ENCODE measurements around the gene PDZD2. TPM values are rescaled to one million over a fixed set of nuclear protein-coding genes. Genes with fewer than 3 reads are reported as not detected.
A peak's percentile ranks its signal among the peaks of the same experiment; 100 is the strongest.
"Not testable (repeated sequence)": the region's sequence is repeated elsewhere in the genome, so short reads cannot be mapped to it uniquely, and the experiment has no call there.

Gene PDZD2
- polyA plus RNA-seq, 3 donors from 2014 or later, result 0.37 TPM; not detected in 2

GRCh38 chr5:32020946-32021345 is 382.0 kb downstream of the PDZD2 start:
- H3K36me3 Mint-ChIP-seq, result no peaks in the 10 kb centered on the region
- H3K4me1 Mint-ChIP-seq, result peaks cover 30 to 34% of the 10 kb centered on the region in 2 donors
- H3K27ac Mint-ChIP-seq, result peak overlapping the region in 1 of 6 donors; percentile 94
- peaks cover 0 to 10% (median 1%) of the 10 kb centered on the region in 3 donors for H3K27me3 Mint-ChIP-seq (ENCODE audit: low read depth in 3 of 3)
- H3K9me3 Mint-ChIP-seq, result no peaks in the 10 kb centered on the region
- no peak for DNase-seq
- H3K4me3 Mint-ChIP-seq, result peak overlapping the region in 4 of 5 donors; percentile 61 to 82 (median 79)

GRCh38 chr5:32021771-32022170 is 382.8 kb downstream of the PDZD2 start:
- peak overlapping the region in 1 of 5 donors; percentile 60 for H3K4me3 Mint-ChIP-seq

GRCh38 chr5:32022638-32023037 is 383.7 kb downstream of the PDZD2 start:
- no peaks in the 10 kb centered on the region for H3K36me3 Mint-ChIP-seq
- H3K9me3 Mint-ChIP-seq, result no peaks in the 10 kb centered on the region
- DNase-seq, result no peak
- peaks cover 27 to 30% of the 10 kb centered on the region in 2 donors for H3K4me1 Mint-ChIP-seq
- H3K4me3 Mint-ChIP-seq, result no peak overlapping the region
- no peak overlapping the region for H3K27ac Mint-ChIP-seq
- peaks cover 0 to 7% (median 1%) of the 10 kb centered on the region in 3 donors for H3K27me3 Mint-ChIP-seq (ENCODE audit: low read depth in 3 of 3)

More at GRCh38 chr5:32021771-32022170, 382.8 kb downstream of the PDZD2 start:
- Mint-ChIP-seq H3K27me3 (ENCODE audit: low read depth in 3 of 3) (peaks cover 0 to 7% (median 1%) of the 10 kb centered on the region in 3 donors), H3K36me3 (no peaks in the 10 kb centered on the region), H3K4me1 (peaks cover 30 to 34% of the 10 kb centered on the region in 2 donors), H3K9me3 (no peaks in the 10 kb centered on the region), H3K27ac (peak overlapping the region in 2 of 6 donors; percentile 33 to 61)
- no peak for DNase-seq

- no peak for DNase-seq
- no peak overlapping the region for H3K27ac Mint-ChIP-seq
- peaks cover 0 to 7% (median 1%) of the 10 kb centered on the region in 3 donors for H3K27me3 Mint-ChIP-seq (ENCODE audit: low read depth in 3 of 3)
- H3K36me3 Mint-ChIP-seq, result no peaks in the 10 kb centered on the region
- no peak overlapping the region for H3K4me3 Mint-ChIP-seq
- peaks cover 15 to 19% of the 10 kb centered on the region in 2 donors for H3K4me1 Mint-ChIP-seq
- H3K9me3 Mint-ChIP-seq, result no peaks in the 10 kb centered on the region
Observed at GRCh38 chr5:32023816-32024215, 384.9 kb downstream of the PDZD2 start.

GRCh38 chr5:32024751-32025150 is 385.8 kb downstream of the PDZD2 start:
- Mint-ChIP-seq H3K4me3 (no peak overlapping the region), H3K27ac (peak overlapping the region in 1 of 6 donors; percentile 70), H3K36me3 (no peaks in the 10 kb centered on the region), H3K4me1 (peaks cover 9 to 12% of the 10 kb centered on the region in 2 donors), H3K27me3 (ENCODE audit: low read depth in 3 of 3) (peaks cover 0 to 7% (median 1%) of the 10 kb centered on the region in 3 donors), H3K9me3 (no peaks in the 10 kb centered on the region)
- DNase-seq, result no peak

- H3K27ac Mint-ChIP-seq, result no peak overlapping the region
- DNase-seq, result no peak
- no peaks in the 10 kb centered on the region for H3K36me3 Mint-ChIP-seq
- no peak overlapping the region for H3K4me3 Mint-ChIP-seq
- no peaks in the 10 kb centered on the region for H3K9me3 Mint-ChIP-seq
- no peaks in the 10 kb centered on the region for H3K4me1 Mint-ChIP-seq
- peaks cover 0 to 13% (median 1%) of the 10 kb centered on the region in 3 donors for H3K27me3 Mint-ChIP-seq (ENCODE audit: low read depth in 3 of 3)
Observed at GRCh38 chr5:32027093-32027716, 388.3 kb downstream of the PDZD2 start.

GRCh38 chr5:32027717-32028458 is 389.0 kb downstream of the PDZD2 start:
- no peak overlapping the region for H3K4me3 Mint-ChIP-seq
- H3K27ac Mint-ChIP-seq, result no peak overlapping the region
- H3K27me3 Mint-ChIP-seq (ENCODE audit: low read depth in 3 of 3), result peaks cover 1 to 13% (median 2%) of the 10 kb centered on the region in 3 donors
- no peaks in the 10 kb centered on the region for H3K36me3 Mint-ChIP-seq
- no peak for DNase-seq
- no peaks in the 10 kb centered on the region for H3K9me3 Mint-ChIP-seq
- peaks cover 4 to 5% of the 10 kb centered on the region in 2 donors for H3K4me1 Mint-ChIP-seq

- Mint-ChIP-seq H3K27ac (no peak overlapping the region), H3K4me3 (no peak overlapping the region), H3K4me1 (peaks cover 16 to 17% of the 10 kb centered on the region in 2 donors), H3K36me3 (no peaks in the 10 kb centered on the region), H3K9me3 (no peaks in the 10 kb centered on the region), H3K27me3 (ENCODE audit: low read depth in 3 of 3) (peaks cover 1 to 10% (median 2%) of the 10 kb centered on the region in 3 donors)
- no peak for DNase-seq
Observed at GRCh38 chr5:32029261-32029660, 390.3 kb downstream of the PDZD2 start.

- H3K27ac Mint-ChIP-seq, result no peak overlapping the region
- H3K27me3 Mint-ChIP-seq (ENCODE audit: low read depth in 3 of 3), result peaks cover 1 to 10% (median 2%) of the 10 kb centered on the region in 3 donors
- H3K9me3 Mint-ChIP-seq, result no peaks in the 10 kb centered on the region
- peaks cover 16 to 17% of the 10 kb centered on the region in 2 donors for H3K4me1 Mint-ChIP-seq
- no peaks in the 10 kb centered on the region for H3K36me3 Mint-ChIP-seq
- H3K4me3 Mint-ChIP-seq, result no peak overlapping the region
- DNase-seq, result no peak
Observed at GRCh38 chr5:32029781-32030180, 390.9 kb downstream of the PDZD2 start.

GRCh38 chr5:32030222-32030621 is 391.3 kb downstream of the PDZD2 start:
- no peak for DNase-seq

GRCh38 chr5:32030686-32031085 is 391.8 kb downstream of the PDZD2 start:
- H3K36me3 Mint-ChIP-seq, result no peaks in the 10 kb centered on the region
- H3K4me1 Mint-ChIP-seq, result peaks cover 16 to 17% of the 10 kb centered on the region in 2 donors
- H3K4me3 Mint-ChIP-seq, result no peak overlapping the region
- peaks cover 0 to 8% (median 2%) of the 10 kb centered on the region in 3 donors for H3K27me3 Mint-ChIP-seq (ENCODE audit: low read depth in 3 of 3)
- no peak for DNase-seq
- no peaks in the 10 kb centered on the region for H3K9me3 Mint-ChIP-seq
- H3K27ac Mint-ChIP-seq, result no peak overlapping the region

More at GRCh38 chr5:32030222-32030621, 391.3 kb downstream of the PDZD2 start:
- Mint-ChIP-seq H3K4me1 (peaks cover 16 to 17% of the 10 kb centered on the region in 2 donors), H3K4me3 (no peak overlapping the region), H3K27ac (no peak overlapping the region), H3K9me3 (no peaks in the 10 kb centered on the region), H3K36me3 (no peaks in the 10 kb centered on the region), H3K27me3 (ENCODE audit: low read depth in 3 of 3) (peaks cover 0 to 8% (median 2%) of the 10 kb centered on the region in 3 donors)

GRCh38 chr5:32031089-32031488 is 392.2 kb downstream of the PDZD2 start:
- Mint-ChIP-seq H3K4me3 (no peak overlapping the region), H3K27me3 (ENCODE audit: low read depth in 3 of 3) (peaks cover 0 to 8% (median 2%) of the 10 kb centered on the region in 3 donors), H3K27ac (no peak overlapping the region), H3K9me3 (no peaks in the 10 kb centered on the region), H3K36me3 (no peaks in the 10 kb centered on the region), H3K4me1 (peaks cover 16 to 17% of the 10 kb centered on the region in 2 donors)
- DNase-seq, result no peak

- Mint-ChIP-seq H3K9me3 (no peaks in the 10 kb centered on the region), H3K36me3 (peaks cover 0 to 3% (median 0%) of the 10 kb centered on the region in 3 donors), H3K4me1 (peaks cover 5 to 6% of the 10 kb centered on the region in 2 donors), H3K4me3 (no peak overlapping the region), H3K27ac (no peak overlapping the region), H3K27me3 (ENCODE audit: low read depth in 3 of 3) (no peaks in the 10 kb centered on the region)
- no peak for DNase-seq
Observed at GRCh38 chr5:32038523-32038922, 399.6 kb downstream of the PDZD2 start.

- not testable (repeated sequence) for H3K27ac Mint-ChIP-seq; H3K9me3 Mint-ChIP-seq; H3K4me3 Mint-ChIP-seq; H3K4me1 Mint-ChIP-seq; H3K36me3 Mint-ChIP-seq; DNase-seq; H3K27me3 Mint-ChIP-seq (ENCODE audit: low read depth in 3 of 3)
Observed at GRCh38 chr5:32039133-32039532, 400.2 kb downstream of the PDZD2 start.
